ENCODE results near the gene FXYD6. TPM values are rescaled to one million over a fixed set of nuclear protein-coding genes. Genes with fewer than 3 reads are reported as not detected.

FXYD6 gene
- total RNA-seq, 3 donors from 2014 or later: 16.0 to 25.0 (median 20.3) TPM

DNA sequence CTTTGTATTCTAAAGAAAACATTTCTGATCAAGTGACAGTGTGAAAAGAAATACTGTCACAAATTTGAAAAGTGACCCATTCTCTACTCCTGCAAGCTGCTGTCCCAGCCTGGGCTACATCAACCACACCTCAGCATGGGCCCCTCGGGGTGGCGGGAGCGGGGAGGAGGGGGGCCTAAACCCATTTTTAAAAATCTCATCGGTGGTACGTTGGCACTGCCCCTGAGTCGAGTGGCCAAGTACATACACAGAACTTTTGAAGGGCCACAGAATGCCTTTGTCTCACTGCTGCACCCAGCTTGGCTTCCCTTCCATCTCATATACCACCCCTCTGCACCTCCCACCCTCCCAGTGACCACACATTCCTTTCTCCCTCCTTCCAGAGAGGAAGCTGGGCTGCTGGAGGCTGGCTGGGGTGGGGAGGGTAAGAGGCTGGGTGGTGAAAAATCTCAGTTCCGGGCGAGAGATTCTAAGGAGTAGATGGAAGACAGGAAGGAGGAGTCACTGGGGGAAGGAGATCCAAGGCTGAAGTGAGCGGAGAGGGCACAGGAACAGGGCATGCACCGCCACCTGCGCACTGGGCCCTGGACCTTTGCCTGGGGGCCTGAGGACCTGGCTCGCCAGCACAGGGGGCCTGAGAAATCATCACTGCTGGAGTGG, 21.1 kb downstream of the FXYD6 start:
- DNase-seq (ENCODE audit: low spot score in 2 of 2): peak in 1 of 2 donors; percentile 15

DNA sequence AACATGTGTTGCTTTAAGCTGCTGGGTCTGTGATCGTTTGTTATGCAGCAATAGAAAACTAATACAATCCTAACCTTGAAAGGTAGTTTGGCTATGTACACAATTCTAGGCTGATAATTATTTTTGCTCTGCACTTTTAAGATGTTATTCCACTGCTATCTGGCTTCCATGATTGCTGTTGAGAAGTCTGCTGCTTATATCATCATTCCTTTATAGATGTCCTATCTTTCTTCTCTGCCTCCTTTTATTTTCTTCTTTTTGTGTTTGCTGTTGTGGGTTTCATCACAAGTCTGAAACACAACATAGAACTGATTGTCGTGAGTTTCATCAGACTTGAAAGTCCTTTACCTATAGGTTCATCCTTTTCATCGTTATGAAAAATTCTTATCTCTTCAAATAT, 24.1 kb downstream of the FXYD6 start:
- no peaks in the 10 kb centered on the region for H3K27me3 ChIP-seq
- DNase-seq (ENCODE audit: low spot score in 2 of 2): no peak
- H3K36me3 ChIP-seq: no peaks in the 10 kb centered on the region
- H3K4me1 ChIP-seq: no peaks in the 10 kb centered on the region
- no peaks in the 10 kb centered on the region for H3K9me3 ChIP-seq
- intact Hi-C loops (cut with DNase I; ENCODE audit: low total_unique reads): no loop called here
- H3K4me3 ChIP-seq: no peak overlapping the region
- no peak overlapping the region for H3K27ac ChIP-seq
- TF ChIP-seq CTCF (IDR thresholded peaks at IDR 0.05) (no peak), POLR2A (IDR thresholded peaks at IDR 0.05) (no peak), POLR2AphosphoS5 (IDR thresholded peaks at IDR 0.05) (no peak)

More for the DNA sequence above, 21.1 kb downstream of the FXYD6 start:
- Histone ChIP-seq H3K4me1 (no peaks in the 10 kb centered on the region), H3K4me3 (no peak overlapping the region), H3K36me3 (no peaks in the 10 kb centered on the region), H3K27ac (no peak overlapping the region), H3K9me3 (no peaks in the 10 kb centered on the region), H3K27me3 (no peaks in the 10 kb centered on the region)
- no peak for TF ChIP-seq POLR2AphosphoS5 (IDR thresholded peaks at IDR 0.05)
- no peak for TF ChIP-seq CTCF (IDR thresholded peaks at IDR 0.05)
- intact Hi-C loops (cut with DNase I; ENCODE audit: low total_unique reads): no loop called here

DNA sequence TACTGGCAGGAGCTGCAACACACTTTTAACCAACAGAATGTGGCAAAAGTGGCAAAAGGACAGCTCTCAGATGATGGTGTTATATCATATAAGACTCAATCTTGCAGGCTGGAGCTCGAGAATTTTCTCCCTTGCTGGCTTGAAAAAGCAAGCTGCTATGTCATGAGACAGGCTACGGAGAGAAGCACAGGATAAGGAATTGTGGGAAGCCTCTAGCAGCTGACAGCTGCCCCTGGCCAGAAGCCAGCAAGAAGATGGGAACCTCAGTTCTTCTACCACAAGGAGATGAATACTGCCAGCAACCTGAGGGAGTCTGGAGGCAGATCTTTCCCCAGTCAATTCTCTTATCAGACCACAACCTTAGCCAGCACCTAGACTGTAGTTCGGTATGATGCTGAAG, 24.6 kb downstream of the FXYD6 start:
- intact Hi-C loops (cut with DNase I; ENCODE audit: low total_unique reads): no loop called here
- Histone ChIP-seq H3K4me1 (no peaks in the 10 kb centered on the region), H3K36me3 (no peaks in the 10 kb centered on the region), H3K27ac (no peak overlapping the region), H3K9me3 (no peaks in the 10 kb centered on the region), H3K27me3 (no peaks in the 10 kb centered on the region), H3K4me3 (no peak overlapping the region)
- TF ChIP-seq CTCF (IDR thresholded peaks at IDR 0.05): no peak
- no peak for TF ChIP-seq POLR2AphosphoS5 (IDR thresholded peaks at IDR 0.05)
- TF ChIP-seq POLR2A (IDR thresholded peaks at IDR 0.05): no peak
- DNase-seq (ENCODE audit: low spot score in 2 of 2): peak in 1 of 2 donors; percentile 16

DNA sequence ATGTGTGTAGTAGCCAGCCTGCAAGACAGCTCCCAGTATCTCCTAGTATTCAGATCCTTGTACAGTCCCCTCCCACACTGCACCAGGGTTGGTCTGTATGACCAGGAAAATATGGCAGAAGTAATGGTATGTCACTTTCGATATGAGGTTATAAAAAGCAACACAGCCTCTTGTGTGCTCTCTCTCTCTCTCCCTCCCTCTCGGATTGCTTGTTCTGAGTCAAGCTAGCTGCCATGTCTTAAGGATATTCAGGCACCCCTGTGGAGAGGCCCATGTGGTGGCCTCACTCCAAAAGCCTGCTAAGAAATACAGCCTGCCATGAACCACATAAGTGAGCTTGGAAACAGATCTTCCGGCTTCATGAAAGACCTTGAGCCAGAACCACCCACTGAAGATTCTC, 25.4 kb downstream of the FXYD6 start:
- no peaks in the 10 kb centered on the region for H3K9me3 ChIP-seq
- TF ChIP-seq POLR2A (IDR thresholded peaks at IDR 0.05) (no peak), CTCF (IDR thresholded peaks at IDR 0.05) (no peak), POLR2AphosphoS5 (IDR thresholded peaks at IDR 0.05) (no peak)
- H3K4me3 ChIP-seq: no peak overlapping the region
- H3K27me3 ChIP-seq: no peaks in the 10 kb centered on the region
- H3K27ac ChIP-seq: no peak overlapping the region
- intact Hi-C loops (cut with DNase I; ENCODE audit: low total_unique reads): no loop called here
- DNase-seq (ENCODE audit: low spot score in 2 of 2): no peak
- H3K4me1 ChIP-seq: no peaks in the 10 kb centered on the region
- H3K36me3 ChIP-seq: no peaks in the 10 kb centered on the region

DNA sequence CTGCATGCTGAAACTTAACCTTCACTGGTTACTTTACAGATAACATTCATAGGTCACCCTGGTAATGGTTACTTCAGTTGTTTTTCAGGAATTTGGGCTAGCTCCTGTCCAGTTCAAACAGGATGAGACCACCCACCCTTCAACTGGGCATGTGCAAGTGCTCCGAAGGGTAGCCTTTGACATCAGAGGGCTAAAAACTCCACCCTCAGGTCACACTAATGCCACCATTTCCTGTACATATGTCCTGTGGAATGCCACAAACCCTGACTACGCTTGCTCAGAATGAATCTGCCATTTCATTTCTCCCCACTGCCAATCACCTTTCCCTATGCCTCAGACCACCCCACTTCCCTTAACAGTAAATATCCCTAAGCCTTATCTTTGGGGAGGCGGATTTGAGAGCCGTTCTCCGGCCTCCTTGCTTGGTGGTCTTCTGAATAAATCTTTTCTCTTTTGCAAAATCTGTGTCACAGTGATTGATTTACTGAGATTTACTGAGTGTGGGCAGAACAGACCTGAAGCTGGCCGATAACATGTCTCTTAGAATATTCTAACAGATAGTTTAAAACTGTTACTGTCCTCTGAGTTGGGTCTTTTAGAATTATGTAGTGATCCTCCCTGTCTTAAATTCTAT, 26.6 kb downstream of the FXYD6 start:
- TF ChIP-seq POLR2A (IDR thresholded peaks at IDR 0.05): no peak
- TF ChIP-seq CTCF (IDR thresholded peaks at IDR 0.05): no peak
- TF ChIP-seq POLR2AphosphoS5 (IDR thresholded peaks at IDR 0.05): no peak
- H3K27me3 ChIP-seq: no peaks in the 10 kb centered on the region

More for the DNA sequence above, 26.6 kb downstream of the FXYD6 start:
- peak in 1 of 2 donors; percentile 10 for DNase-seq (ENCODE audit: low spot score in 2 of 2)
- Histone ChIP-seq H3K36me3 (no peaks in the 10 kb centered on the region), H3K4me3 (no peak overlapping the region), H3K27ac (no peak overlapping the region), H3K4me1 (no peaks in the 10 kb centered on the region), H3K9me3 (no peaks in the 10 kb centered on the region)
- intact Hi-C loops (cut with DNase I; ENCODE audit: low total_unique reads): no loop called here

All from breast epithelium (tissue), 4 donors.